HG03060 (cell line): ENCODE results near the gene AK4.
"Not testable (repeated sequence)": the region's sequence is repeated elsewhere in the genome, so short reads cannot be mapped to it uniquely, and the experiment has no call there.

ENCODE experiments used
- ATAC-seq: cut with Tn5 transposase; IDR thresholded peaks from one replicate; pipeline ENCODE4 v1.9.1; 2021; ENCODE audit warnings: low read depth, moderate number of reproducible peaks; ENCODE audit not compliant: unreplicated experiment

The AK4 gene

DNA sequence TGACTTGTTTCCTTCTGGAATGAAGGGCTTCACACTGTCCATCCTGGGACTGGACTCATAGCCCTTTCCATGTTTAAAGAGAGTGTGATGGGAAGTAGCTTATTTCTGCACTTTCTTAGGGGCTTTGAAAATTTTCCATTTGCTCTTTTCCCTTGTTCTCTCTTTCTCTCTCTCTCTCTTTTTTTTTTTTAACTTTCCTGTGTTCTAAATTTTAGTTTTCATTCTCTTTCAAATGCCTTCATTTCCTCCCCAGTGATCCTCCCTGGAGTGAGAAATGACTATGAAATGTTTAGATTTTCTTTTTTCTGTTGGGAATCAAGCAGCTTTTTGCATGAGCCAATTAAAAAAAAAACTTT lies 2.1 kb downstream of the AK4 start:
- ATAC-seq: no peak

DNA sequence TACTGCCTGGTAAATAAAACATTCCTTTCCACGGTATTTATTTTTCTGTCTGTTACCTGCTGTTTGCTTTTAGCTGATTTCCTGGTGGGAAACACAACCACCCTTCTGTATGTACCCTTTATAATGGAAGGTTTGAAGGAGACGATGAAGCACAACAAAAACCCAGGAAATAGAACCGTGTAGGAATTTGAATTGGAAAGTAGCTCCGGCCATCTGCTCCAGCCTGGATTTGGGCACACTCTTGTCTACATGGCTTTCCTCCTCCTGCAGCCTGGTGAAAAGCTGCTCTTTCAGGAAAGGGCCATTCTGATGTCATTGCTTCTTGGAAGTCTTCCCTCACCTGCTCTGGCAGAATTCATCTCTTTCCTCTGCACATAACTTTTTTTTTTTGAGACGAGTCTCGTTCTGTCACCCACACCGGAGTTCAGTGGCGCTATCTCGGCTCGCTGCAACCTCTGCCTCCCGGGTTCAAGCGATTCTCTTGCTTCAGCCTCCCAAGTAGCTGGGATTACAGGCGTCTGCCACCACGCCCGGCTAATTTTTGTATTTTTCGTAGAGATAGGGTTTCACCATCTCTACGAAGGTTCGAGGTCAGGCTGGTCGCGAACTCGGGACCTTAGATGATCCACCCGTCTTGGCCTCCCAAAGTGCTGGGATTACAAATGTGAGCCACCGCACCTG lies 2.7 kb downstream of the AK4 start:
- no peak for ATAC-seq

DNA sequence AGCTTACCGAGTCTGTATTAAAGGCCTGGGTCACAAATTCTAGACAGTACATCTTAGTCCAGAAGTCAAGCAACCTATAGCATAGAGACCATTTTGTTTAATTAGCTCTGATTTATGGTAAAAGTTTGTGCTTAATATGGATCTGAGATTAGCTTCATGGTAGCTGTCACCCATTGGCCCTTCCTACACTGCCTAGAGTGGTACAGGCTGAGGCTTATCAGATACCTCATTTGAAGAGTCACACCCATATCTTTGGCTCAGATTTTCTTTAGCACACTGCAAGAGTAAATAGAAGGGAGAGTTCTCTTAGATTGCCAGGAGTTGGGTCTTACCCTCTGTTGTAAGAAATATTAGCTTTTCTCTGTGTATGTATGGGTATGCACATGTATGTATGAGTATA lies 3.6 kb downstream of the AK4 start:
- ATAC-seq: no peak

DNA sequence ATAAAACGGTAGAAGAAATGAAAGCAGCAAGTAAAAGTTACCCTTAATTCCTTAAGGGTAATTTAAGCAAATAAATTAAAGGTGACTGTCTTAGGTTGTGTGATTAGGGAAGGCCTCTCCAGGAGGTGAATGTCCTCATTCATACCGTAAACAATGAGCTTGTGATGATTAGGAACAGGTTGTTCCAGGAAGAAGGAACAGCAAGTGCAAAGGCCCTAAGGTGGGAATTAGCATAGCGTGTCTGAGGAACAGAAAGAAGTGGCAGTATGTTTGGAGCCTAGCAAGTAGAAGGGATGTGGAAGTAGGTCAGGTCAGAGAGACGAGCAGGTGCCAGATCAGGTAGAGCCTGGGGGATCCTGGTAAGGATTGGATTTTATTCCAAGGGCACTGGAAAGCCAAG lies 5.6 kb downstream of the AK4 start:
- ATAC-seq: no peak

DNA sequence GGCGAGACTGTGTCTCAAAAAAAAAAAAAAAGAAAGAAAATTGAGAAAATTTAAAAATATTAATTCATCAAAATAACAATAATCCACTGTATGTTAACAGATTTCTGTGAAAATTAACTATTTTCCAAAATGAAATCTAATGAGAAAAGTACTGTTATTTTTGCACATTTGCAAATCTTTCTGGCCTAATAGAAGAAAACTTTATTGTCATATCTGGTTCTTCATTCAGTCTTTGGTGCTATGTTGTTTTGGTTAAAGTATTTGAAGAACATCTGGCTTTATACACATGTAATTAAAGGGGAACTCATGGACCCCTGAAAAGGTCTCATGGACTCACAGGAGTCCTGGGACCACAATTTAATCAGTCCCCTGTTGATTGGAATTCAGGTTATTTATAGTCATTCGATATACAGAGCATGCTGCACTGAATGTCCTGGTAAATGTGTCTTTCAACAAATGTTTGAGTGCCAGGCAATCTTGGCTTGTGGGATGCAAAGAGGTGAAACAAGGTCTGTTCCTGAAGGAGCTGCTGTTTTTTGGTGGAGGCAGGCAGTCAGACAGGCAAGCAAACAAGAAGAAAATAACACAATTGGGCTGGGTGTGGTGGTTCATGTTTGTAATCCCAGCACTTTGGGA lies 9.0 kb downstream of the AK4 start:
- no peak for ATAC-seq

DNA sequence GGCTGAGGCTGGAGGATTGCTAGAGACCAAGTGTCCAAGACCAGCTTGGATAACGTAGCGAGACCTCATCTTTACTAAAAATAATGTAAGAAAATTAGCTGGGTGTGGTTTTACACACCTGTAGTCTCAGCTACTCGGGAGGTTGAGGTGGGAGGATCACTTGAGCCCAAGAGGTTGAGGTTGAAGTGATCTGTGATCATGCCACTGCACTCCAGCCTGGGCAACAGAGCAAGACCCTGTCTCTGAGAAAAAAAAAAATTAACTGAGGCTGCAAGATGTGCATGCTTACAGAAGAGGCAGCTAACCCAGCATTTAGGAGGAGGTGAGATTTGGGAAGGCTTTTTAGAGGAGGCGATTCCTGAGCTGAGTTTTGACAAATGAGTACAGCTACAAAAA lies 9.5 kb downstream of the AK4 start:
- no peak for ATAC-seq

DNA sequence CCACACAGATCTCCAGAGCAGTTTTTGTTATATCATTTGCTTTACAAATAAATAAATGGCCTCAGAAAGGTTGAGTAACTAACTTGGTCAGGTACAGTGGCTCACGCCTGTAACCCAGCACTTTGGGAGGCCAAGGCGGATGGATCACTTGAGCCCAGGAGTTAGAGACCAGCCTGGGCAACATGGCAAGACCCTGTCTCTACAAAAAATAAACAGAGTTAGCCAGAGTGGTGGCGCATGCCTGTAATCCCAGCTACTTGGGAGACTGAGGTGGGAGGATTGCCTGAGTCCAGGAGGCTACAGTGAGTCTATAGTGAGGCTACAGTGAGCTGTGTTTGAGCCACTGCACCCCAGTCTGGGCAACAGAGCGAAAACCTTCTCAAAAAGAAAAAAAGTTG lies 11.3 kb downstream of the AK4 start:
- not testable (repeated sequence) for ATAC-seq

DNA sequence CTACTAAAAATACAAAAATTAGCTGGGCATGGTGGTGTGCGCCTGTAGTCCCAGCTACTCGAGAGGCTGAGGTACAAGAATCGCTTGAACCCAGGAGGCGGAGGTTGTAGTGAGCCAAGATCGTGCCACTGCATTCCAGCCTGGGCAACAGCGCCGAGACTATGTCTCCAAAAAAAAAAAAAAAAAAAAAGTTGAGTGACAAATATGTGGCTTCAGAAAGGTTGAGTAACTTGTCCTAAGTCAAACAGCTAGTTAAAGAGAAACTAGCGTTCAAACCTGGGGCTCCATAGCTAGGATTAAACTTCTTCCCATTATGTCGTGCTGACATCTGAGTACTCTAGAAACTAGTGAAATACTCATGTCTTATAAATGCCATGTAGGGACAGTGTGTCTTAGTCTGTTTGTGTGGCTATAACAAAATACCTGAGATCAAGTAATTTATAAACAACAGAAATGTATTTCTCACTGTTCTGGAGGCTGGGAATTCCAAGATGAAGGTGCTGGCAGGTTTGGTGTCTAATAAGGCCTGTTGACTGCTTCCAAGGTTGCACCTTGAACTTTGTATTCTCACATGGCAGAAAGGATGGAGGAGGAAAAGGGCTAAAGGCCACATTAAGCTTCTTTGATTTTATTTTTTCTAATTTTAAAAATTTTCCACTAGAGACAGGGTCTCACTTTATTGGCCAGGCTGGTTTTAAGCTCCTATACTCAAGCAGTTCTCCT lies 12.0 kb downstream of the AK4 start:
- ATAC-seq: no peak

DNA sequence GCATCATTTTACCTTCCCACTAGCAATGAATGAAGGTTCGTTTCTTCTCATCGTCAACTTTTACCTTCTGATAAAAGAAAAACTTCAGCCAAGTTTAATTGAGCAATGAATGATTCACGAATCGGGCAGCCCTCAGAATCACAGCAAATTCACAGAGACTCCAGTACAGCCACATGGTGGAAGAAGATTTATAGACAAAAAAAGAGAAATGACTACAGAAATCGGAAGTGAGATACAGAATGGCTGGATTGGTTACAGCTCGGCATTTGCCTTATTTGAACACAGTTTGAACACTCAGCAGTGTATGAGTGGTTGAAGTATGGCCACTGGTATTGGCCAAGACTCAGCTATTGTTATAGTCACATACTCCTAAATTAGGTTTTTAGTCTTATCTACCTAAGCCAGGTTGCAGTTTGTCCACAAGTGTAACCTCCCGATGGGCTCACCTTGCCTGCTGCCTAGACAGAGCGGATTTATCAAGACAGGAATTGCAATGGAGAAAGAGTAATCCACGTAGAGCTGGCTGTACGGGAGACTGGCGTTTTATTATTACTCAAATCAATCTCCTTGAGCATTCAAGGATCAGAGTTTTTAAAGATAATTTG lies 15.3 kb downstream of the AK4 start:
- no peak for ATAC-seq

DNA sequence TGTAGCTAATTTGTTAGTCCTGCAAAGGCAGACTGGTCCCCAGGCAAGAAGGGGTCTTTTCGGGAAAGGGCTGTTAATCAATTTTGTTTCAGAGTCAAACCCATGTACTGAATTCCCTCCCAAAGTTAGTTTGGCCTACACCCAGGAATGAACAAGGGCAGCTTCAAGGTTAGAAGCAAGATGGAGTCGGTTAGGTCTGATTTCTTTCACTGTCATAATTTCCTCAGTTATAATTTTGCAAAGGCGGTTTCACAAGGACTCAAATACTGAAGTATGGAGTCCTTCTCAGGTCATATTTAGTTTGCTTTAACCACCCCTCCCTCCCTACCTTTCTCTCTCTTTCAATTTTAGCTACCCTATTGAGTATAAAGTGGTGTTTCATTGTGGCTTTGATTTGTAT lies 16.1 kb downstream of the AK4 start:
- not testable (repeated sequence) for ATAC-seq

DNA sequence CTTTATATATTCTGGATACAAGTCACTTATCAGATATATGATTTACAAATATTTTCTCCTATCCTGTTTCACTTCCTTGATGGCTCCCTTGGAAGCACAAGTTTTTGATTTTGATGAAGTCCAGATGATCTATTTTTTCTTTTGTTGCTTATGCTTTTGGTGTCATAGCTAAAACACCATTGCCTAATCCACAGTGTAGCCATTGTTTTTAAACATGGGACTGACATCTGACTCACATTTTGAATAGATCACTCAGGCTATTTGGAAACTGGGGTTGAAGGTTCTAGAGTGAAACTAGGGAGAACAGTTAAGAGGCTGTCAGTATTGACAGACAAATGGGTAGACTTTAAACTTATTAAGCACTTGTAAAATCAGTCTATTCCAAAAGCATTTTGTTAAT lies 16.6 kb downstream of the AK4 start:
- no peak for ATAC-seq

DNA sequence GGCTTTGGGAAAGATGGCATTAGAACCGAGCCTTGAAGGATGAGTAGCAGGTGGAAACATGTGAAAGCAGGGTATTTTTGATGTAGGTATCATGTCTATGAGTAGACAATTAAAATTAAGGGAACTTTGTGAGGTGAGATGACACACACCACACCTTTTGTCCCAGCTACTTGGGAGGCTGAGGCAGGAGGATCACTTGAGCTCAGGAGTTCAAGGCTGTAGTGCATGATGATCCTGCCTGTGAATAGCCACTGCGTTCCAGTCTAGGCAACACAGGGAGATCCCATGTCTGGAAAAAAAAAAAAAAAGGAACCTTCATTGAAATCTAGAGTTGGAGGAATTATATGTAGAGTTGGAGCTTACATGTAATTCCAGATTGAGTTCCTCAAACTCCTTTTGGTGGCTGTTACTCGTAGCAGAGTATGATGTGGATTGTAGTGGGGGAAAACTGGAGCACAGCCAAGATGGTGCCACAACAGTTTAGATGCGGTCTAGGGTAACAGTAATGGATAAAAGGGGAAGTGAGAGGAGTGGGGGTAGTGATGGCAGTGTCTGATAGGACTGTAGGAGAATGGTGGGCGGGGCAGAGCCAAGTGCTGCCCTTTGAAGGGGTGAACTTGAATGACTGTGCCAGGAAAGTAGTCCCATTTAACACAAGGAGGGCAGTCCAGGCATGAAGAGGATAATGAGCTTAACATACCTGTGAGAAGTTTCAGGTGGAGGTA lies 17.4 kb downstream of the AK4 start:
- peak; percentile 96 for ATAC-seq

DNA sequence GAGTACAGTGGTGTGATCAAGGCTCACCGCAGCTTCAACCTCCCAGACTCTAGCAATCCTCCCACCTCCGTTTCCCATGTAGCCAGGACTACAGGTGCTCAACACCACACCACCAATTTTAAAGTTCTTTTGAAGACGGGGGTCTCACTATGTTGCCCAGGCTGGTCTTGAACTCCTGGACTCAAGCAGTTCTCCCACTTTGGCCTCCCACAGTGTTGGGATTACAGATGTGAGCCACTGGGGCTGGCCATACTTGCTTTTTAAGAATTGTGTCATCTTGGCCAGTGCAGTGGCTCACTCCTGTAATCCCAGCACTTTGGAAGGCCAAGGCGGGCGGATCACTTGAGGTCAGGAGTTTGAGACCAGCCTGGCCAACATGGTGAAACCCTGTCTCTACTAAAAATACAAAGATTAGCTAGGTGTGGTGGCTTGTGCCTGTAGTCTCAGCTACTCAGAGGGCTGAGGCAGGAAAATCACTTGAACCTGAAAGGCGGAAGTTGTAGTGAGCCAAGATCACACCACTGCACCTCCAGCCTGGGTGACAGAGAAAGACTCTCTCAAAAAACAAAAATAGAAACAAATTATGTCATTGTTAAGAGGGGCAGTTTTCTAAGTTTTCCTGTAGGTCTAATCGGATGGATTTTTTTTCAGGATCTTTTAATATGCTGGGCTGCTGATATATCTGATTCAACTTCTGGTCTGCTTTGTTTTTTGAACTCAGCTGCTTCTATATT lies 18.7 kb downstream of the AK4 start:
- no peak for ATAC-seq

DNA sequence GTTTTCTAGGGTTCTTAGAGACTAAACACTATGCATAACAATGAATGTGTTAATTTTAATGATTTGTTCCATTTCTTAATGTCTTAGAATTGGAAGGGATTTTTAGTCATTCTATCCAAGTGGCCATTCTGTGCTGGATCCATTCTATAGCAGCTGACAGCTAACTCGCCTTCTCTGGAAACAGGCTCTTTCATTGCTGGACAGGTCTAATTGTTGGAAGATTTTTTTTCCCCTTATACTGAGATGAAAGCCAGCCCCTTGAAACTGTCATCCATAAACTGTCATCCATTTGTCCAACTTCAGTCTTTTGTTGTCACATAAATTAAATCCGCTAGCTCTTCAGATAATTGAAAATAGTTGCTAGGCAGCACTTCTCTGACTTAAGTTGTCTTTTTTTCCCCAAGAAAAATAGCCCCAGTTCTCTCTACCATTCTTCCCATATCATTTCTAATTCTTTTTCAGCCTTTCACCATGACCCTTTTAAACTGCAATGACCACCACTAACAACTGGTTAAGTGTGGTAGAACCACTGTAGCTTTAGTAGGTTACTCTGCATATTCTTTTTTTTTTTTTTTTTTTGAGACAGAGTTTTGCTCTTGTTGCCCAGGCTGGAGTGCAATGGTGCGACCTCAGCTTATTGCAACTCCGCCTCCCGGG lies 19.7 kb downstream of the AK4 start:
- no peak for ATAC-seq

DNA sequence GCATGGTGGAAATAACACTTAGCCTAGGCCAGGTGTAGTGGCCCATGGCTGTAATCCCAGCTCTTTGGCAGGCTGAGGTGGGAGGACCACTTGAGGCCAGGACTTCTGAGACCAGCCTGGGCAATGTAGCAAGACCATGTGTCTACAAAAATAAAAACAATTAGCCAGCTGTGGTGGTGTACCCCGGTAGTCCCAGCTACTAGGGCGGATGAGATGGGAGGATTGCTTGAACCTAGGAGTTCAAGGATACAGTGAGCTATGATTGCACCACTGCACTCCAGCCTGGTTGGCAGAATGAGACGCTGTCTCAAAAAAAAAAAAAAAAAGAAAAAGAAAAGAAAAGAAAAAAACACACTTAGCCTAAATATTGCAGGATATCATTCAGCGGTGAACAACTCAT lies 20.9 kb downstream of the AK4 start:
- no peak for ATAC-seq

DNA sequence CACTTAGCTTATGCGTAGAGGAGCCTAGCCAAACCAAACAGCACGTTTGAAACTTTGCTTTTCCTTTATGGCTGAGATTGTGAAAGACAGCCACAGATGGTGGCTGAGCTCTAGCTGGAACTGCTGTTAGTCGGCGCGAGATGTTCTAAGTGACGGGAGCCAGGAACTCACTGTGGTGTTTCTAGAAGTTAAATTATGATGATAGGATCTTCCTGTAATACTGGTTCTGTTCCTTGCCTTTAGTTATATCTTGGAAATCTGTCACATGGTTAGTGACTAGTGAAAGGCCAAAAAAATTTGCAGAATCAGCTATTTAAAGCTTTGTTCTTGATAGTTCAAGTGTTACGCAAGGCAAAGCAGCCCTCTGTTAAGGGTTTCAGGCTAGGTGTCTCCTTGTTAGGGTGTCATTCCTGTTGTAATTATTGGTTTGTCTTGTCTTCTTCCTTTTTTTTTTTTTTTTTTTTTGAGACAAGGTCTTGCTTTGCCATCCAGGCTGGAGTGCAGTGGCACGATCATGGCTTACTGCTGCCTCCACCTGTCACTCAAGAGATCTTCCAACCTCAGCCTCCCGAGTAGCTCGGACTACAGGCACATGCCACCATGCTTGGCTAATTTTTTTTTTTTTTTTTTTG lies 22.6 kb downstream of the AK4 start:
- ATAC-seq: no peak

DNA sequence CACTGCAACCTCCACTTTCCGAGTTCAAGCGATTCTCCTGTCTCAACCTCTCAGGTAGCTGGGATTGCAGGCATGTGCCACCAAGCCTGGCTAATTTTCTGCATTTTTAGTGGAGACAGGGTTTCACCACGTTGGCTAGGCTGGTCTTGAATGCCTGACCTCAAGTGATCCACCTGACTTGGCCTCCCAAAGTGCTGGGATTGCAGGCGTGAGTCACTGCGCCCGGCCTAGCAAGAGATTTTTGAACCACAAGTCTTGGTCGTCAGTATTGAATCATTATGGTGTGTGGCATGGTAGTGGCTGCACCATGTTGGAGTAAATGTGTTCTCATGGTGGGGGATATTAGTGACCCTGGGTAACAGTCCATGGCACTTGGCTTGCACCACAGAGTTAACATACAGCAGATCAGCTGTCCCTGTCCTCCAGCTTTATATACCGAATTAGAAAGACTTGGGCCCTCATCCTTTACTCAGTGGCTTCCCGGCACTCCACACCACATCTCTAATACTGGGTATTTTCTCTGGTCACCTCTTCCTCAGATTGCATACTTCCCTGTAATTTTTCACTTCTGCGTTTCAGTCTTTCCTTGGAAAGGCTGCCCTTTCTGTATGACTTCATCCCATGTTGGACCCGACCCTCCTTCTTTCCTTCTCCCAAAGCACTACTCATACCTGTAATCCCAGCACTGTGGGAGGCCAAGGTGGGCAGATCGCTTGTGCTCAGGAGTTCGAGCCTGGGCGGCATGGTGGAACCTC lies 25.1 kb downstream of the AK4 start:
- no peak for ATAC-seq

DNA sequence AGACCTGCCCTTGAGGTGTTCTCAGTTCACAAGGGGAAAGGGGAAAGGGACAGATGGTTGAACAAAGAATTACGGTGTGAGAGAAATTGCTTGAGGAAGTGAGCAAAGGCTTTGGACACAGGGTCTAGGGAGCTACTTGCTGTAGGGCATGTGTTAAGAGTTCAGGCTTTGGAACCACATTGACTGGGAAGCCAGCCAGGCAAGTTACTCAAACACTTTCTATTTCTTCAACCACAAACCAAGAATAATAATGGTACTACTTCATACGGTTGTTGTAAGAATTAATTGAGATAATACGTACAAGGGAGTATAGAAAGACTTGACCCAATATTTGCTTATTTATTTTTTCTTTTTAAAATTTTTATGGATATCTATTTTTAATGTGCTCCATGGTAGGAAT lies 26.6 kb downstream of the AK4 start:
- ATAC-seq: peak; percentile 91
